ENCODE results near the gene FOXP1. TPM values are rescaled to one million over a fixed set of nuclear protein-coding genes. Genes with fewer than 3 reads are reported as not detected.

Gene FOXP1
- total RNA-seq, 1 donor = 55.7 TPM

DNA sequence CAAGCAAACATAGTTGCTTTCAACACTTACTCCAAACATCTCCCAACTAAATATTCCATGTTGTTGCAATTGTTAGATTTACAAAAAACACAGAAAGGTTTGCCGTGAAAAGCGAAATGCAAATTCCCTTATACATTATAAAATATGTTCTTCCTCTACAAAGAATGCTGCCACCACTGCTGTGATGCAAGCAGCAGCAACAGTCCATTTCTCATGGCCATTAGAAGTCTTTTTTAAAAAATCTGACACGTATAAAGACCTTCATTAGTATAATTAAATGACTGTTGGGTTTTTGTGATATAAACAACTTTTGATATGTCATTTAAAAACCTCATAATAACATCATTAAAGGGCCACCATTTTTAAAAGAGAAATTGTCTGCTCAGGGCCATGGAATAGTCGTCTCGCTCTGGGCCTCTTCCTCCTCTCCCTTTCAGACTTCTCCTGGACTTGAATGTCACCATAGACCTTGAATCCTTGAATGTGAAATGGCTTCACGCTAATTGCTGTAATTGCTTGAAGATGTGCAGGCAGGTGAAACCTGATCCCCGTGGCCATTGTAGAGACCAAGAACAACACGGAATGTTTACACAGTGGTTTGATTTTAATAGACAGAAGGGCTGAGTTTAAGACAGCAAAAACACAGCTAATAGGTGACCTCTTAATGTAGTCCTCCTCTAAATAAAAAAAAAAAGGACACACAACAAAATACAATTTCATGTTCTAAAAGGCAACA is 450.4 kb downstream of the FOXP1 start:
- DNase-seq (ENCODE audit: low read depth) = no peak
- TF ChIP-seq, protein P1, sequence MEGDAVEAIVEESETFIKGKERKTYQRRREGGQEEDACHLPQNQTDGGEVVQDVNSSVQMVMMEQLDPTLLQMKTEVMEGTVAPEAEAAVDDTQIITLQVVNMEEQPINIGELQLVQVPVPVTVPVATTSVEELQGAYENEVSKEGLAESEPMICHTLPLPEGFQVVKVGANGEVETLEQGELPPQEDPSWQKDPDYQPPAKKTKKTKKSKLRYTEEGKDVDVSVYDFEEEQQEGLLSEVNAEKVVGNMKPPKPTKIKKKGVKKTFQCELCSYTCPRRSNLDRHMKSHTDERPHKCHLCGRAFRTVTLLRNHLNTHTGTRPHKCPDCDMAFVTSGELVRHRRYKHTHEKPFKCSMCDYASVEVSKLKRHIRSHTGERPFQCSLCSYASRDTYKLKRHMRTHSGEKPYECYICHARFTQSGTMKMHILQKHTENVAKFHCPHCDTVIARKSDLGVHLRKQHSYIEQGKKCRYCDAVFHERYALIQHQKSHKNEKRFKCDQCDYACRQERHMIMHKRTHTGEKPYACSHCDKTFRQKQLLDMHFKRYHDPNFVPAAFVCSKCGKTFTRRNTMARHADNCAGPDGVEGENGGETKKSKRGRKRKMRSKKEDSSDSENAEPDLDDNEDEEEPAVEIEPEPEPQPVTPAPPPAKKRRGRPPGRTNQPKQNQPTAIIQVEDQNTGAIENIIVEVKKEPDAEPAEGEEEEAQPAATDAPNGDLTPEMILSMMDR (IDR thresholded peaks at IDR 0.05; ENCODE audit: insufficient read depth, low read depth, low read length) = no peak
- no peak overlapping the region for H3K4me3 ChIP-seq (ENCODE audit: low read depth, low read length)

GRCh38 chr3:71131375-71132314 is 451.9 kb downstream of the FOXP1 start:
- no peak for DNase-seq (ENCODE audit: low read depth)
- H3K4me3 ChIP-seq (ENCODE audit: low read depth, low read length) = no peak overlapping the region
- TF ChIP-seq, protein P1 (IDR thresholded peaks at IDR 0.05; ENCODE audit: insufficient read depth, low read depth, low read length) = no peak

GRCh38 chr3:71130471-71131374 is 452.8 kb downstream of the FOXP1 start:
- peak overlapping the region; percentile 70 for H3K4me3 ChIP-seq (ENCODE audit: low read depth, low read length)
- TF ChIP-seq, protein P1 (IDR thresholded peaks at IDR 0.05; ENCODE audit: insufficient read depth, low read depth, low read length) = no peak
- DNase-seq (ENCODE audit: low read depth) = peak; percentile 86

DNA sequence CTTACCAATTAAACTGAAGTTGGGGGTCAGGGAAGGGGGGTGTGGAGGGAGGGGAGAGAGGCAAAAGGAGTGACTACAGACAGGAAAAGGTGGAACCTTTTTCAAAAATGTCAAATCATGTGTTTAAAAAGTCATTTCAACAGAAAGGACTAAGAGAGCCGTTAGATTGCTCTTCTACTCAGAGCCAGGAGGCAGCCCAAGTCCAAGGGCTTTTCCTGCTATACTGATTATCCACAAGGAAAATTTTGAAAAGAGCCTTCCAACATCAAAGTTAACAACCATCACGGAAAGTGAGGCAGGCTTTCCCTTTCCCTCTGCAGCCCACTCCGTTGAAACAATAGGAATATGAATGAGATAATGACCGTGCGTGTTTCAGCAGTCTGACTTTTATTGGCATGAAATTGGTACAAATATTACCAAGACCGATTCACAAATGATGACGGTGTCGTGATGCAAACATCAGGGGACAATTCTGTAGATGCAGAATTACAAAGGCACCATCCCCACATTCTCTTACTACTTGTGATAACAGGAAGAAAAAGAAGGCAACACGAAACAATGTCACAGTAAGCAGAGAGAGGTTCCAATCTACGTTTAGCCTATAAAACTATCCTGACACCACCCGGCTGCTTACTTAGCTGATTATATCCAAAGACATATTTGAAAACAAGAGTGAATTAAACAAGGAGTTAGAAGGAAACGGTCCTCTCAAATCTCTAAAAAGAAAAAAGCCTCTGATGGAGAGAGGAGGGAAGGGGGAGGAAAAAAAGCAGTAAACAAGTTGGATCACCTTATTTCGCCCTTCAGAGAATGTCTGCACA is 453.7 kb downstream of the FOXP1 start:
- TF ChIP-seq, protein P1 (IDR thresholded peaks at IDR 0.05; ENCODE audit: insufficient read depth, low read depth, low read length) = no peak
- peak; percentile 58 for DNase-seq (ENCODE audit: low read depth)
- peak overlapping the region; percentile 70 for H3K4me3 ChIP-seq (ENCODE audit: low read depth, low read length)

GRCh38 chr3:71128961-71129360 is 454.6 kb downstream of the FOXP1 start:
- no peak for DNase-seq (ENCODE audit: low read depth)
- TF ChIP-seq, protein P1 (IDR thresholded peaks at IDR 0.05; ENCODE audit: insufficient read depth, low read depth, low read length) = no peak
- peak overlapping the region; percentile 70 for H3K4me3 ChIP-seq (ENCODE audit: low read depth, low read length)
